HG02970 (cell line): ENCODE data around the gene CHTF8.

Source experiments
- ATAC-seq: cut with Tn5 transposase; IDR thresholded peaks from one replicate; pipeline ENCODE4 v1.9.1; 2021; ENCODE audit warnings: mild to moderate bottlenecking, moderate library complexity, moderate number of reproducible peaks; ENCODE audit not compliant: unreplicated experiment, low FRiP score

The CHTF8 gene

DNA sequence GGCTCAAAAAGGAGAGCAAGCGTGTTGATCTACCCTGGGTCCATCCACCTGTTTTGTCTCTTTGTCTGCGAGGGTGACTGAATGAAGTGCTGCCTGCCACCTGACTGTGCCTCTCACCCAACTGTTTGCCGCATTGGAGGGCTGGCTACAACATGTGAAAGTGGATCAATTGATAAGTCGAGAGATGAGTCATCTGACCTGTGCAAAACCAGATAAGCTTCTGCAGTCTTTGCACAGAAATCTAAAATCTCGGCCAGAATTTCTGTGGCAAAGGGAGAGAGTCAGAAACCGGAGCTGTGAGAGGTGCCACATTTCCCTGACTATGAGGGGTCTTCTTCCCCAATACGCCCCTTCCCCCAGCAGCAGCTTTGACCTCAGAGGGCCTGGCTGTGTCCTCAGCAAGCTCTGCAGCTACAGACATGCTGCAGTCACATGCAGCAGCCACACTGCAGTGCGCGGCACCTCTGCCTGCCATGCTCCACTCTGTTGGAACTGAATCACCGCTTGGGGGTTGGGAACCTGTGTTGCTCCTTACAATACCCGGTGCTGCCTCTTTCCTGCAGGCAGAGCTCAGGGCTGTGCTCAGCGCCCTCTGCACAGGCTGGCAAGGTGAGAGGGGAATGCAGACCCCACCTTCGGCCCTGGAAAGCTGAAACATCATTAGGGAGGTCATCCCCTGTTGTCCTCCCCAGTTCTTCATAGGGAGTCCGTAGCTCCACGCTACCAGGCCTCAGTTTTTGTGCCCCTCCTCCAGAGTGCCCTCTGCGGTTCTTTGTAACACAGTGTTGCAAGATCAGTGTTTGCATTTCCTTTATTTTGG is 43.1 kb downstream of the CHTF8 start:
- ATAC-seq: no peak

DNA sequence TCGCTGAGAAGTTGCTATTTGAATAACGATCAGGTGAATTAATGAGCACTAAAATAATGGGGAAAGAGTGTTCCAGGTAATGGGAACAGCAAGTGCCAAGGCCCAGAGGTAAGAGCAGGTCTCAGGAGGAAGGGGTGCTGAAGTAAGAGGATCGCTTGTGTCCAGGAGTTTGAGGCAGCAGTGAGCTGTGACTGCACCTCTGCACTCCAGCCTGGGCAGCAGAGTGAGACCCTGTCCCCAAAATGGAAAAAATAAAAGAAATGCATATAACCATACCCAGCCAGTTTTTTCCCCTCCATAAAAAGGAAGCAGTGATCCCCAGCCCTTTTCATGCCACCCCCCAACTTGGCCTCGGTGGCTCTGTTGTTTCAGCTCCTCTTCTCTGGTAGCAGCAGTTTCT is 43.7 kb downstream of the CHTF8 start:
- ATAC-seq: no peak

DNA sequence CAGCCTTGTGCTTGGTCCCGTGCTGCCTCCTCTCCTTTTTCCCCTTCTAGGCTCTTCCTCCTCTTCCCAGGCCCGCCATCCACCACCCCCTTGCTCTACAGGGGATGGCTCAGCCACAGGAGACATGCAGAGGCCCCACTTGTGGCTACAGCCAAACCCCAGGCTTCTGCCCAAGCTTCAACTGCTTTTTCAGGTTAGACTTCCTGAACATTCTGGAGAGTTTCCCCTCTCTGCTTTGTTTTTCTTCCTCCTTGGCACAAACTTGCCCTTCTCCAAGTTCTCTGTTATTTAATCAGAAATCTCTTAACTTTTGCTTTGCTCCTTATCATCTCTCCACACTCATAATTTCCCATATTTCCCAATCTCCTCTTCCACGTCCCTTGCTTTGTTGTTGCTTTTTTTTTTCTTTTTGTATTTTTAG is 45.2 kb downstream of the CHTF8 start:
- ATAC-seq: no peak

DNA sequence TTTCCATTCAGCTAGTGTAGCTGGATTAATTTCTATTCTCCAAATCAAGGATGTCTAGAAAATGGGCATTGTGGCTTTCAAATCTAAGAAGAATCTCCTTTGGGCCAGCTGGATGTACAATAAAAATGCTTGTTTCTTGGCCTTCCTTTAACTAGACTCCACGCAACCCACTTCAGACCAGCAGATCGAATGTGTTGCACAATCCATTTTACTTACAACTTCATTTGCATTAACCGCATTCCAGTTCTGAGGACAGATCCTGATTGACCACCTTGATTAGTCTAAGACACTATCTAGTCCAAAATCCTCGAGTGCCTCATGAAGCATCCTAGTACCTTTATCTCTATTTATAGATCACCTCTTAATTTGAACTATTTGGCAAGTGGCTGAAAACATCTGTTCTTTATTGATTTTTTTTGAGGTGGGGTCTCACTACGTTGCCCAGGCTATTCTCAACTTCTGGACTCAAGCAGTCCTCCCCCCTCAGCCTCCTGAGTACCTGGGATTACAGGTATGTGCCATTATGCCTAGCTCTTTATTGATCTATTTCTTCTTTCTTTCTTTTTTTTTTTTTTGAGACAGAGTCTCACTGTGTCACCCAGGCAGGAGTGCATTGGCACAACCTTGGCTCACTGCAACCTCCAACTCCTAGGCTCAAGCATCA is 47.2 kb downstream of the CHTF8 start:
- ATAC-seq: no peak

DNA sequence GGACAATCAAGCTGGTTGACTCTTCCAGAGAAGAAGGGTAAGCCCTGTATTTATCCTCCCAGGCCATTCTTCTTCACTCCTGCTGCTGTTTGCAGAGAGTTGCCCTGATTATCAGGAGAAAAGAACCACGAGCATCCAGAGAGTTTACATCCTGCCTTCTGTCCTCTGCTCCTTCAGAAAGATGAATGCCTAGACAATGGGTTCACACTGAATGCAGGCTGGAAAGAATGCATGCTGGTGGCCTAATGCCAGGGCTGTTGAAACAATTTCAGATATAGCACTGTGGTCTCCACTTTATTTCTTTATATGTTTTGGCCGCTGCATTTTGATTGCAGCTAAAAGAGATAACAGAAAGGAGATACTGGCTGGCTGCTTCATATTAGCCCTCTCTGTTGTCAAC is 48.1 kb downstream of the CHTF8 start:
- no peak for ATAC-seq

DNA sequence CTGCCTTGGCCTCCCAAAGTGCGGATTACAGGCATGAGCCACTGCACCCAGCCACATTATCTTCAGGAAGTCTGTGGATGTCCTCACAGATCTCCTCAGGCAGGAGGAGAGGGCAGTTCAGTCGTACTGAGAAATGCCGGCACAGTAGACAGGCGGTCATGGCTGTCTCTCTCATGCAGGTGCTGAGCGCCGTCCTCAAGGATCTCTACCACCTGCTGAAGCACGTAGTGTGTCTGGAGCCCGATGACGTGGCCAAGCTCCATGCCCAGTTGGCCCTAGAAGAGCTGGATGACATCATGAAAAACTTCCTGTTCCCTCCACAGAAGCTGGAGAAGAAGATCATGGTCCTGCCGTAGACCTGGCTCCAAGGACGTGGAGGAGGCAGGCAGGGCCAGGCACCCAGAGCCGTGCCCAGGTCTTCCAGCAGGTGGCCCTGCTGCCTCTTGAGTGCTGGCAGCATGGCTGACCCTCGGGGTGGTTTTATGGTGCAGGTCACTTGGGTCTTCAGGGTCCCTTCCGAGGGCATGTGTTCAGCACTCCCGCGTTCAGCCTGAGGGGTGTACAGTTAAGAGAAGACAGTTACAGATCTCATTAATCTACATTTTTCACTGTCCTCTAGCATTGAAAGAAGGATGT is 49.0 kb downstream of the CHTF8 start:
- no peak for ATAC-seq

DNA sequence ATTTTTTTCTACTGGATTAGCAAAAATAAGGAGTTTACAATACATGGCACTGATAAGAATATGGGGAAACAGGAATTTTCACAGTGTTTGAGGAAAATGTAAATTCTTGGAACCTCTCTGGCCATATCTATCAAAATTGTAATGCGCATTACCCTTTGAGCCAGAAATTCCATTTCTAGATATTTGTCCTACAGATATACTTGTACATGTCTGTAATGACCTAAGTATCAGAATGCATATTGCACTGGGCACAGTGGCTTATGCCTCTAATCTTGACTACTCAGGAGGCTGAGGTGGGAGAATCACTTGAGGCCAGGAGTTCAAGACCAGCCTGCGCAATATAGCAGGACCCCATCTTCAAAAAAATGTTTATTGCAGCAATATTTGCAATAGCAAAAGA is 52.7 kb downstream of the CHTF8 start:
- no peak for ATAC-seq

DNA sequence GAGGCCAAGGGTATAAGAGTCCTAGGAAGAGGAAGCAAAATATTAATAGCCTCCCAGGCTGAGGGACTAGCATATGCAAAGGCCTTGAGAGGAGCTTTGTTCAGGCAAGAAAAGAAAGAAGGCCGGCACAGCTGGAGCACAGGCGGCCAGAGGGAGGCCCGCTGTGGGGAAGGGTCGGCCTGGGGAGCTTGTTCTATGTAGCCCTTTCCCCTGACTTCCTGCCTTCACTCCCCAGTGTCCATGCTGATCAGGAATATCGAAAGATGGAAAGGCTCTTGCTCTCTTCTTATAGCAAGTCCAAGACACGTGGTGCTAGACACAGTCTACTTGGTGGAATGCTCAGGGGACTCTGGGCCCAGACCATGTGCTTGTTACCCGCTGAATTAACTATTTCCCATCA is 54.3 kb downstream of the CHTF8 start:
- no peak for ATAC-seq

DNA sequence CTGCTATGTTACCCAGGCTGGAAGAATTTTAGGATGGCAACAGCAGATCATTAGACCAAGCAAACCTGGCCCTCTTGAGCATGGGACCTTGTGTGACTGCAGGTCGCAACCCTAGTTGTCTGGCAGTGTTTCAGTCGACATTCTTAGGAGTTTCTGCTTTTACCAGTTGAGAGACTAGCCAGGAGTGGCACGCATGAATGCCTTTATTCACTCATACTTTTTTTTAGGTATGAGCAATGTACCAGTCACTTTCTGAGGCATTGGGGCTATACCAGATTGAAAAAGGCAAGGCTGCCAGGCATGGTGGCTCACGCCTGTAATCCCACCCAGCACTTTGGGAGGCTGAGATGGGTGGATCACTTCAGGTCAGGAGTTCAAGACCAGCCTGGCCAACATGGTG is 55.1 kb downstream of the CHTF8 start:
- ATAC-seq: no peak

DNA sequence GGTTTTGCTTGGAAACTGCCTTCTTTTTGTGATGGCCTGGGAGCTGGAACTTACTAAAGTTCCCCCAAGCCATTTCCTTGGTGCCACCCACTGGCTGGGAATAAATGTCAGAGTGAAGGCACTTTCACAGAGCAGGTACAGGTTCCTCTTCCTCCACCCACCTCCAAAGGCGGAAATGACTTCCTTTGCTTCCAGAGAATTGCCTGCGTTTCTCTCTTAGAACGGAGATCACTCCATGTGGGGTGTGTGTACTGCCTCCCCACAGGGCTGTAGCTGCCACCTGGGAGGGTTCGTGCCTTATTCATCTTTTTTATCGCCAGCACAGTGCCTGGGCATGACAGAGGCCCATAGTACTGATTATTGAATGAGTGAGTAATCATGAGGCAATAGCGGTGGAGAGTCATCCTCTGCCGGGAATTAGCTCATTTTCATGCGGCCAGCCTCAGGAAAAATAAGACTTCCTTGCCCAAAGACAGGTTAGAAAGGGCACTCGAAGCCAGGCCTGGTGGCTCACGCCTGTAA is 59.1 kb downstream of the CHTF8 start:
- ATAC-seq: no peak

DNA sequence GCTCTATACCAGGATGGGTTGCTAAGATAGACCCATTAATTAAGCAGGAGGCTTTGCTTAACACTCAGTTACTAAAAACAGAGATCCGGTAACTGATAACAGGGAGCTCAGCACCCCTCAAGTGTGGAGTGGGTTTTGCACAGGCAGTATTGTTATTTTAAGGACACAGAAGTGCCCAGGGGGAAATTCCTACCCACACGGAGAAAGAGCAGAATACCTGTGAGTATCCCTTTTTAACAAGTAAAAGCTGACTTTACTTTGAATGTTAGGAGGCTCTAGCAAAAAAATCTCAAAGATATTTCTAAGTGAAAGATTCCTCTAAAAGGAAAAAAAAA is 59.8 kb downstream of the CHTF8 start:
- no peak for ATAC-seq

DNA sequence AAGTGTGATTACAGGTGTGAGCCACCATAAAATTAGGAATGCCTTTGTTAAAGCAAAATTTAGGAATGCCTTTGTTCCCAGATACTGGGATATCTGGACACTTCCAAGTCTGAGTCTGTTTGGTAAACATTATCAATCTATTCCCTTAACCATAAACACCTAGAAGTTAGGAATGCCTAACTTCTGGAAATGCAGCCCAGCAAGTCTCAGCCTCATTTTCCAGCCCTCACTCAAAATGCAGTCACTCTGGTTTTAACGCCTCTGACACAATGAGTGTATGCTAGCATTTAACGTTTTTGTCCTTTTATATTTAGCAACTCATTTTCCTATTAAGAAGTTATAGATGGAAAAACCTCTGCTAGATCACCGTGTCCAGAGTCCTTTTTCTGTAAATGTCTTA is 61.4 kb downstream of the CHTF8 start:
- ATAC-seq: no peak

DNA sequence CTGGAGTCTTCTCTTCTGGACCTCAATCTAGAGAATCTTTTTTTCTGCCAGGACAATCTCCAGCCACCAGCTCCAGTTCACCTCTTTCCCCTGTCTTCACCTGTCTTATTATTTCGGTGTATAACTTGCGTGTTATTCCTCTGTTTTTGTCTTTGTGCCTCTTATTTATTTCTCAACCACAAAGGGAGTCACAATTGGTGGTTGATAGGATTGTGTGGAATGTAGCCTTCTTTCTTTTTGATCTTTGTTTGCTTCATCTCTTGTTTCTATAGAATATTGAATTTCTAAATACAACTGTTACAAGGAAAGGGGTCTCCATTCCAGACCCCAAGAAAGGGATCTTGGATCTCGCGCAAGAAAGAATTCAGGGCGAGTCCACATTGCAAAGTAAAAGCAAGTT is 62.9 kb downstream of the CHTF8 start:
- no peak for ATAC-seq
